Lung (tissue), 12 donors: ENCODE measurements around the gene SSBP3. TPM values are rescaled to one million over a fixed set of nuclear protein-coding genes. Genes with fewer than 3 reads are reported as not detected.

ENCODE experiments used
- ATAC-seq: fragments of 200-7000 bp; cut with Tn5 transposase; one replicate; pipeline ENCODE4 v1.9.1; 2020; ENCODE audit warnings: moderate number of reproducible peaks; ENCODE audit not compliant: insufficient read depth, low FRiP score
- DNase-seq, 3 donors: peaks; one replicate each; pipeline ENCODE4 v3.0.0-alpha.2; 2013 to 2017
- H3K27ac ChIP-seq, 2 donors: one replicate each; pipeline ENCODE4 v1.5.1; 2013; ENCODE audit warnings: mild to moderate bottlenecking in 2 of 2, moderate library complexity in 2 of 2, control low read depth in 1 of 2, inconsistent platforms in 1 of 2, low read depth in 1 of 2, low read length in 1 of 2
- H3K27me3 ChIP-seq, 3 donors: one replicate each; pipeline ENCODE4 v1.5.1; 2013; ENCODE audit warnings: low read length in 2 of 3; ENCODE audit not compliant: control insufficient read depth in 3 of 3, insufficient read depth in 3 of 3
- H3K36me3 ChIP-seq, 4 donors: one replicate each; pipeline ENCODE4 v1.5.1; 2013; ENCODE audit warnings: low read length in 4 of 4, mild to moderate bottlenecking in 1 of 4, moderate library complexity in 1 of 4; ENCODE audit not compliant: control insufficient read depth in 4 of 4, insufficient read depth in 4 of 4
- H3K4me1 ChIP-seq, 5 donors: one replicate each; pipeline ENCODE4 v1.5.1; 2013; ENCODE audit warnings: low read length in 5 of 5, mild to moderate bottlenecking in 2 of 5, moderate library complexity in 1 of 5; ENCODE audit not compliant: control insufficient read depth in 5 of 5, insufficient read depth in 5 of 5
- H3K4me3 ChIP-seq: one replicate; pipeline ENCODE4 v1.5.1; 2013; ENCODE audit warnings: mild to moderate bottlenecking, control low read depth, moderate library complexity
- H3K9ac ChIP-seq, 2 donors: one replicate each; pipeline ENCODE4 v1.5.1; 2013; ENCODE audit warnings: low read length in 2 of 2, control low read depth in 1 of 2; ENCODE audit not compliant: insufficient read depth in 1 of 2
- H3K9me3 ChIP-seq, 4 donors: one replicate each; pipeline ENCODE4 v1.5.1; 2013; ENCODE audit warnings: low read length in 3 of 4, mild to moderate bottlenecking in 1 of 4, moderate library complexity in 1 of 4; ENCODE audit not compliant: control insufficient read depth in 4 of 4, insufficient read depth in 3 of 4
- CTCF ChIP-seq: IDR thresholded peaks from 2 replicates; pipeline ENCODE4 v1.5.1; 2012; ENCODE audit warnings: mild to moderate bottlenecking; ENCODE audit errors: control extremely low read depth, extremely low read depth
- WGBS, 2 donors: extraction: QIAGEN DNeasy Blood & Tissue Kit; methylation state at CpG; one replicate each; pipeline ENCODE4 v1.1.7; 2013; 5-methylcytosine and 5-hydroxymethylcytosine counted together
- polyA plus RNA-seq, 2 donors: library from polyadenylated mRNA; stranded (reverse); fragments of 200-250 nt; gene quantifications; one replicate each; pipeline ENCODE4 v1.2.1, GENCODE V29; 2013
- total RNA-seq, 2 donors: library from RNA; depleted of rRNA in 1 of 2; stranded (reverse); fragments of >200 nt in 1 of 2; gene quantifications; one replicate each; pipeline ENCODE4 v1.2.1, GENCODE V29; 2014 to 2021
- donor health status: control.
- donor health status: control.
- donor health status: Bipolar disorder and iron deficiency.
- donor health status: healthy.
- donor health status: DM: yes; HTN: yes; CAD: no.

Gene SSBP3
- total and polyA plus RNA-seq, 4 donors: 15.9 to 47.8 (median 34.8) TPM

DNA sequence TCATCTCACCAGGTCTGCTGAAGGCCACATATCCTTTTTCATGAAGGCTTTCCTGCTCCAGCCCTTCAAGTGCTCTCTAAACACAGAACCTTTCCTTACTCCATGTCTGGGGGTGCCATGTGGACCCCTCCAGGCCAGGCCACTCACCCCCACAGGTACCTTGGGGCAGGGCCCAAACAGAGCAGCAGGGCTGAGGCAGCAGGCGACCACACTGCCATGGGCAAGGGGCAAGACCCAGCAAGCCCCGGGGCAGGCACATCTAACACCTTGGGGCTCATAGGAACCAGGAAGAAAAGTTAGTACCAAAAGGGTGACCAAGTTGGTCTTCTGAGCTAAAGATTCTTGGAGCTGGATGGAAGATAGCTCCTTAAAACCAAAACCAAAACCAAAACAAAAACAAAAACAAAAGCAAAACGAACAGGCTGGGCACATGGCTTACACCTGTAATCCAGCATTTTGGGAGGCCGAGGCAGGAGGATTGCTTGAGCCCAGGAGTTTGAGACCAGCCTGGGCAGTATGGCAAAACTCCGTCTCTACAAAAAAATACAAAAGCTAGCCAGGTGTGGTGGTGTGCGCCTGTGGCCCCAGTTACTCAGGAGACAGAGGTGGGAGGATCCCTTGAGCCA lies 142.5 kb downstream of the SSBP3 start:
- no peaks in the 10 kb centered on the region for H3K27me3 ChIP-seq
- peaks cover 0 to 11% (median 4%) of the 10 kb centered on the region in 5 donors for H3K4me1 ChIP-seq
- H3K36me3 ChIP-seq: peaks cover 0 to 5% (median 0%) of the 10 kb centered on the region in 4 donors
- H3K4me3 ChIP-seq: no peak overlapping the region
- WGBS, 2 donors: 83 to 88% methylated on average over 6 of the region's 6 CpGs
- no peak overlapping the region for H3K27ac ChIP-seq
- no peak for ATAC-seq
- H3K9me3 ChIP-seq: no peaks in the 10 kb centered on the region
- no peak overlapping the region for H3K9ac ChIP-seq
- no peak for DNase-seq
- no peak for TF ChIP-seq CTCF

DNA sequence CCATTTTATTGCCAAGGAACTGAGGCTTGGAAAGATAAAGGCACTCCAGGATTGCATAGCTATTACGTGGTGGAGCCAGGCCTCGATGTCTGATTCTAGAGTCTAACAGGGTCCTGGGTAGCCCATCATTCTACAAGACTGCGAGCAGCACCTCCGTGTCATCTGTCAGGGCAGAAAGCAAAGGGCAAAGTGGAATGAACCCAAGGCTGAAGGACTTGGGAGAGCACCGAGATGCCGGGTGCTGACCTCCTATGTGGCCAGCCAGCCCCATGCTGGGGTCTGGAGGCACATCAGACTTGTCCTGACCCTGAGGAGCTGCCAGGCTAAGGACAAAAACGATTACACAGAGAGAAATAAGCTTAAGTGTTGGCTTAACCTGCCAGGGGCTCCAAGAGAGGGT lies 143.9 kb downstream of the SSBP3 start:
- peaks cover 0 to 11% (median 2%) of the 10 kb centered on the region in 5 donors for H3K4me1 ChIP-seq
- H3K9me3 ChIP-seq: no peaks in the 10 kb centered on the region
- 91 to 92% methylated on average over 7 of the region's 7 CpGs for whole genome bisulfite sequencing, 2 donors
- no peak for ATAC-seq
- DNase-seq: no peak
- H3K27me3 ChIP-seq: no peaks in the 10 kb centered on the region
- H3K9ac ChIP-seq: no peak overlapping the region
- no peak overlapping the region for H3K4me3 ChIP-seq
- no peak overlapping the region for H3K27ac ChIP-seq
- no peak for TF ChIP-seq CTCF
- H3K36me3 ChIP-seq: peaks cover 0 to 8% (median 1%) of the 10 kb centered on the region in 4 donors

- no peak for TF ChIP-seq CTCF
- Histone ChIP-seq H3K4me3 (no peak overlapping the region), H3K9me3 (no peaks in the 10 kb centered on the region), H3K27me3 (no peaks in the 10 kb centered on the region), H3K9ac (no peak overlapping the region), H3K4me1 (peaks cover 0 to 11% (median 0%) of the 10 kb centered on the region in 5 donors), H3K27ac (no peak overlapping the region), H3K36me3 (peaks cover 0 to 6% (median 5%) of the 10 kb centered on the region in 4 donors)
- ATAC-seq (no peak), DNase-seq (no peak)
- WGBS, 2 donors: 93 to 95% methylated on average over 10 of the region's 10 CpGs
Observed at GRCh38 chr1:54260810-54261209, 145.4 kb downstream of the SSBP3 start.
